ENCODE data around the gene SELENOM.

Gene SELENOM

GRCh38 chr22:31056986-31057599 lies 50.3 kb downstream of the SELENOM start:
- H3F3A ChIP-seq (ENCODE audit: control insufficient read depth, insufficient read depth): no peaks in the 10 kb centered on the region
- H3K4me2 ChIP-seq (ENCODE audit: low read length): no peak overlapping the region
- H3K4me1 ChIP-seq (ENCODE audit: control insufficient read depth, low read length): no peaks in the 10 kb centered on the region
- no peaks in the 10 kb centered on the region for H3K9me2 ChIP-seq (replicated peaks; ENCODE audit: control insufficient read depth, low read length)
- no peaks in the 10 kb centered on the region for H4K20me1 ChIP-seq (ENCODE audit: control insufficient read depth, insufficient read depth, low read depth, low read length)
- no peak overlapping the region for H3K27ac ChIP-seq (ENCODE audit: low read depth, low read length)
- no peaks in the 10 kb centered on the region for H3K9me3 ChIP-seq (ENCODE audit: control insufficient read depth, insufficient read depth, low read length)
- TF ChIP-seq EZH2phosphoT487 (IDR thresholded peaks at IDR 0.05; ENCODE audit: borderline replicate concordance, low read length) (no peak), CTCF (IDR thresholded peaks at IDR 0.05; ENCODE audit: low read depth, low read length, poor library complexity, severe bottlenecking) (no peak)
- H3K27me3 ChIP-seq (ENCODE audit: control insufficient read depth, low read length): no peaks in the 10 kb centered on the region
- no peaks in the 10 kb centered on the region for H3K36me3 ChIP-seq (ENCODE audit: control insufficient read depth, low read length)
- H3K4me3 ChIP-seq (ENCODE audit: low read length): no peak overlapping the region
- no peaks in the 10 kb centered on the region for H3K79me2 ChIP-seq (ENCODE audit: control insufficient read depth, low read length)

DNA sequence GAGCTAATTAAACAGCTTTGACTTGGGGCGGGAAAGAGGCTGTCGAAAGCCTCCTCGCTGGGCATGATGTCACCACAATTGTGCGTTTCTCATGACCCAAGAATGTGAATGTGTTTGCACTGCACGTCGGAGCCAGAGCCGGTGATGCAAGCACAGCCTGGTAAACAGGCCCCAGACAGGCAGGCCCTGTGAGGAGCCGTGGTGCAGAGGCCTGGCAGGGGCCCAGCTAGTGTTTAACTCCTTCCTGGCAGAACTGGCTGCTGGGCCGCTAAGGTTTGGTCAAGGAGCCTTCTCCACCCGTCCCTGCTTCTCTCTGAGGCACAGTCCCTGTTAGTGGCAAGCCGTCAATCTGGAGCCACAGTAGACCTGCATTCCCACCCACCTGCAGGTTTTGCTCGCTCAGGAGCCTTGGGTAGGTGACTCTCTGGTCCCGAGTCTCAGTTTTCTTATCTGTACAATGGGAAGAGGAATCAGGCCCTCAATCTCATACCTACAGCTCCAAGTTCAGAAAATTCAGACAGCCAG lies 51.7 kb downstream of the SELENOM start:
- no peak overlapping the region for H3K4me2 ChIP-seq (ENCODE audit: low read length)
- H3K9me3 ChIP-seq (ENCODE audit: control insufficient read depth, insufficient read depth, low read length): no peaks in the 10 kb centered on the region
- H3K27ac ChIP-seq (ENCODE audit: low read depth, low read length): no peak overlapping the region
- TF ChIP-seq EZH2phosphoT487 (IDR thresholded peaks at IDR 0.05; ENCODE audit: borderline replicate concordance, low read length) (no peak), CTCF (IDR thresholded peaks at IDR 0.05; ENCODE audit: low read depth, low read length, poor library complexity, severe bottlenecking) (no peak)
- H3F3A ChIP-seq (ENCODE audit: control insufficient read depth, insufficient read depth): no peaks in the 10 kb centered on the region
- H3K36me3 ChIP-seq (ENCODE audit: control insufficient read depth, low read length): no peaks in the 10 kb centered on the region
- H3K79me2 ChIP-seq (ENCODE audit: control insufficient read depth, low read length): no peaks in the 10 kb centered on the region
- H3K9me2 ChIP-seq (replicated peaks; ENCODE audit: control insufficient read depth, low read length): no peaks in the 10 kb centered on the region
- no peaks in the 10 kb centered on the region for H3K4me1 ChIP-seq (ENCODE audit: control insufficient read depth, low read length)
- H4K20me1 ChIP-seq (ENCODE audit: control insufficient read depth, insufficient read depth, low read depth, low read length): no peaks in the 10 kb centered on the region
- no peak overlapping the region for H3K4me3 ChIP-seq (ENCODE audit: low read length)
- no peaks in the 10 kb centered on the region for H3K27me3 ChIP-seq (ENCODE audit: control insufficient read depth, low read length)

- Histone ChIP-seq H3K36me3 (ENCODE audit: control insufficient read depth, low read length) (no peaks in the 10 kb centered on the region), H3F3A (ENCODE audit: control insufficient read depth, insufficient read depth) (no peaks in the 10 kb centered on the region), H4K20me1 (ENCODE audit: control insufficient read depth, insufficient read depth, low read depth, low read length) (no peaks in the 10 kb centered on the region), H3K9me3 (ENCODE audit: control insufficient read depth, insufficient read depth, low read length) (no peaks in the 10 kb centered on the region), H3K9me2 (replicated peaks; ENCODE audit: control insufficient read depth, low read length) (no peaks in the 10 kb centered on the region), H3K4me2 (ENCODE audit: low read length) (no peak overlapping the region), H3K4me1 (ENCODE audit: control insufficient read depth, low read length) (no peaks in the 10 kb centered on the region), H3K79me2 (ENCODE audit: control insufficient read depth, low read length) (no peaks in the 10 kb centered on the region), H3K27me3 (ENCODE audit: control insufficient read depth, low read length) (no peaks in the 10 kb centered on the region), H3K4me3 (ENCODE audit: low read length) (no peak overlapping the region), H3K27ac (ENCODE audit: low read depth, low read length) (no peak overlapping the region)
- TF ChIP-seq EZH2phosphoT487 (IDR thresholded peaks at IDR 0.05; ENCODE audit: borderline replicate concordance, low read length): no peak
- TF ChIP-seq CTCF (IDR thresholded peaks at IDR 0.05; ENCODE audit: low read depth, low read length, poor library complexity, severe bottlenecking): no peak
Observed at GRCh38 chr22:31055117-31055634, 52.2 kb downstream of the SELENOM start.

All from DOHH2 (cell line).